HepG2 (cell line): ENCODE data around the gene TH. TPM values are rescaled to one million over a fixed set of nuclear protein-coding genes. Genes with fewer than 3 reads are reported as not detected.

Experiments
- ATAC-seq: fragments of 200-7000 bp; cut with Tn5 transposase; 3 replicates; pipeline ENCODE4 v1.9.1; 2020; ENCODE audit warnings: mild to moderate bottlenecking, moderate library complexity
- BruUV-seq: library from RNA; stranded (reverse); fragments of 400-500 nt; replicated peaks from 2 replicates; lab custom pipeline; 2021; lab: Mats Ljungman, UMichigan
- CTCF ChIA-PET: fragments of 300-600 bp; formaldehyde crosslinking; extraction: SDS; loops from one replicate; lab custom pipeline; 2021; ENCODE audit warnings: low total read pairs, inconsistent platforms, low intra/inter-chr PET ratio; lab: Yijun Ruan, JAX
- POLR2A ChIA-PET: fragments of 350-600 bp; sonication (Branson Sonifier 250); formaldehyde crosslinking; loops from one replicate; lab custom pipeline; 2020; ENCODE audit warnings: antibody characterized with exemption, inconsistent platforms; lab: Yijun Ruan, JAX
- DNase-seq: peaks from one replicate; pipeline ENCODE4 v3.0.0-alpha.2; 2015; ENCODE audit warnings: low spot score
- FAIRE-seq: peaks from 3 replicates; lab custom pipeline; 2011; peaks lifted over from hg19 to GRCh38; lab: Jason Lieb, UNC
- H2AFZ ChIP-seq: one replicate; pipeline ENCODE4 v1.6.1; 2011; ENCODE audit warnings: low read length, inconsistent platforms
- H3K27ac ChIP-seq: fragments of 300-600 bp; 3 replicates; pipeline ENCODE4 v1.8.0; 2011; ENCODE audit warnings: mixed run types, mild to moderate bottlenecking, mixed read lengths, low read length, inconsistent platforms; ENCODE audit not compliant: insufficient read depth; ENCODE audit errors: extremely low read length
- H3K27me3 ChIP-seq, 2 experiments: fragments of 200-600 bp in 1 of 2; 2 replicates in 1 of 2; 3 replicates in 1 of 2; pipeline versions ENCODE4 v1.6.0 to v1.8.0; 2011; ENCODE audit warnings: low read length in 2 of 2, mild to moderate bottlenecking in 2 of 2, moderate library complexity in 2 of 2, inconsistent platforms in 1 of 2; ENCODE audit not compliant: insufficient read depth in 2 of 2, control insufficient read depth in 1 of 2
- H3K36me3 ChIP-seq, 2 experiments: fragments of 200-600 bp in 1 of 2; replicated peaks in 1 of 2; 2 replicates in 1 of 2; 3 replicates in 1 of 2; pipeline versions ENCODE4 v1.5.1 to v1.8.0; 2011; ENCODE audit warnings: low read length in 2 of 2, inconsistent platforms in 1 of 2; ENCODE audit not compliant: insufficient read depth in 2 of 2, control insufficient read depth in 1 of 2
- H3K4me1 ChIP-seq: 2 replicates; pipeline ENCODE4 v1.5.1; 2012; ENCODE audit warnings: low read length, inconsistent platforms; ENCODE audit not compliant: insufficient read depth
- H3K4me2 ChIP-seq: 2 replicates; pipeline ENCODE4 v1.6.0; 2011; ENCODE audit warnings: low read depth, low read length, inconsistent platforms
- H3K4me3 ChIP-seq, 3 experiments: fragments of 200-600 bp in 1 of 3; sonication (generic), shearing (Covaris generic) in 1 of 3; replicated peaks in 1 of 3; 2 replicates each; pipeline ENCODE4 v1.5.1; 2011 to 2016; ENCODE audit warnings: low read length in 3 of 3, inconsistent platforms in 2 of 3, low read depth in 2 of 3, mild to moderate bottlenecking in 2 of 3, control low read depth in 1 of 3, mixed read lengths in 1 of 3; ENCODE audit not compliant: insufficient read depth in 1 of 3
- H3K79me2 ChIP-seq: one replicate; pipeline ENCODE4 v1.6.1; 2011; ENCODE audit warnings: low read length, inconsistent platforms; ENCODE audit not compliant: insufficient read depth
- H3K9ac ChIP-seq: 2 replicates; pipeline ENCODE4 v1.6.0; 2011; ENCODE audit warnings: mild to moderate bottlenecking, low read depth, low read length, inconsistent platforms; ENCODE audit not compliant: insufficient read depth
- H3K9me3 ChIP-seq: 2 replicates; pipeline ENCODE4 v1.5.1; 2012; ENCODE audit warnings: mild to moderate bottlenecking, low read length
- H4K20me1 ChIP-seq: 2 replicates; pipeline ENCODE4 v1.6.0; 2011; ENCODE audit warnings: inconsistent platforms, mild to moderate bottlenecking, low read length, moderate library complexity; ENCODE audit not compliant: insufficient read depth
- BCL6 ChIP-seq: IDR thresholded peaks from 2 replicates; pipeline ENCODE4 v1.6.1; 2016; ENCODE audit warnings: missing genetic modification reagents, missing compliant biosample characterization
- CBX2 ChIP-seq, 2 experiments: fragments of 200-600 bp in 1 of 2; sonication (generic); formaldehyde crosslinking in 1 of 2; IDR thresholded peaks; 2 replicates each; pipeline versions ENCODE4 v1.7.0 to v1.8.1; 2018 to 2022; ENCODE audit warnings: low read depth in 2 of 2, low read length in 1 of 2, mild to moderate bottlenecking in 1 of 2, missing genetic modification reagents in 1 of 2
- EZH2 ChIP-seq: conservative IDR thresholded peaks from 2 replicates; pipeline ENCODE4 v1.6.1; 2012; ENCODE audit warnings: mild to moderate bottlenecking, low read depth, low read length, moderate library complexity
- FOXP1 ChIP-seq, 2 experiments: fragments of 450-650 bp in 1 of 2; IDR thresholded peaks; 2 replicates each; pipeline ENCODE4 v1.6.1; 2017 to 2018; ENCODE audit warnings: antibody characterized with exemption in 1 of 2
- FUBP1 ChIP-seq: sonication (generic); formaldehyde crosslinking; IDR thresholded peaks from 2 replicates; pipeline ENCODE4 v1.5.1; 2020; ENCODE audit warnings: missing genetic modification reagents, mild to moderate bottlenecking, borderline replicate concordance
- NFKB2 ChIP-seq: sonication (generic); formaldehyde crosslinking; IDR thresholded peaks from 2 replicates; pipeline ENCODE4 v1.4.0; 2020; ENCODE audit warnings: missing genetic modification reagents, borderline replicate concordance
- REST ChIP-seq, 2 experiments: IDR thresholded peaks; 2 replicates each; pipeline ENCODE4 v1.6.1; 2011 to 2012; ENCODE audit warnings: low read length in 2 of 2, borderline replicate concordance in 1 of 2, low read depth in 1 of 2, mild to moderate bottlenecking in 1 of 2, moderate library complexity in 1 of 2
- SRY ChIP-seq: sonication (generic); formaldehyde crosslinking; IDR thresholded peaks from 2 replicates; pipeline ENCODE4 v1.8.0; 2022; ENCODE audit warnings: mild to moderate bottlenecking, missing genetic modification reagents
- TFE3 ChIP-seq: IDR thresholded peaks from 2 replicates; pipeline ENCODE4 v1.6.1; 2016
- ZNF430 ChIP-seq: sonication (generic); formaldehyde crosslinking; IDR thresholded peaks from 2 replicates; pipeline ENCODE4 v1.9.0; 2021; ENCODE audit warnings: mild to moderate bottlenecking, missing genetic modification reagents
- ZNF7 ChIP-seq: IDR thresholded peaks from 2 replicates; pipeline ENCODE4 v1.6.1; 2016; ENCODE audit warnings: missing biosample characterization, missing genetic modification reagents
- ZNF878 ChIP-seq: sonication (generic); formaldehyde crosslinking; IDR thresholded peaks from 2 replicates; pipeline ENCODE4 v1.8.1; 2023; ENCODE audit warnings: mild to moderate bottlenecking, missing genetic modification reagents, moderate library complexity
- WGBS: methylation state at CpG from one replicate; pipeline ENCODE4 v1.1.6; 2017; ENCODE audit warnings: low lambda C conversion rate; 5-methylcytosine and 5-hydroxymethylcytosine counted together
- in situ Hi-C: cut with HindIII; loops from 2 replicates; pipeline ENCODE4 v1.10.0; 2017; ENCODE audit warnings: low pct_unique_long_range_greater_than_20kb; ENCODE audit not compliant: extremely low pct_ligation_motif_present
- intact Hi-C: fragments of 100-400 bp; cut with micrococcal nuclease; formaldehyde crosslinking; loops from one replicate; pipeline ENCODE4 v1.10.0; 2022; ENCODE audit not compliant: unreplicated experiment
- polyA plus RNA-seq, 8 experiments: library from polyadenylated mRNA; depleted of rRNA in 3 of 8; stranded (reverse) in 7 of 8; unstranded in 1 of 8; fragments of >200 nt; fragmentation: Illumina TruSeq in 4 of 8; extraction: Trizol in 4 of 8; gene quantifications; 2 replicates each; pipeline versions ENCODE4 v1.2.1 to v1.2.3, GENCODE V29; 2011 to 2016; ENCODE audit warnings: low read depth in 4 of 8, missing spikeins in 1 of 8, mixed read lengths in 1 of 8; ENCODE audit not compliant: insufficient read depth in 1 of 8
- total RNA-seq, 5 experiments: library from RNA; depleted of rRNA; stranded (reverse); fragments of >200 nt; fragmentation: Illumina TruSeq; extraction: Trizol; gene quantifications; 2 replicates each; pipeline ENCODE4 v1.2.3, GENCODE V29; 2016; ENCODE audit warnings: low read depth in 1 of 5

The TH gene
- total and polyA plus RNA-seq, 2 of the 13 experiments (the other 11 are each of a cell fraction or from before 2014, with no cell fraction given) = 0.36 TPM; not detected in 1

- no peak overlapping the region for H2AFZ ChIP-seq
- 35% methylated on average over 12 of the region's 12 CpGs for WGBS
- ChIA-PET CTCF (interaction anchor here (1.0 kb wide), 1 partner anchor 190 kb away, joined by 3 read pairs; no protein-coding TSS in a partner anchor), POLR2A (interaction anchor here (0.9 to 2.1 kb wide), 4 partner anchors 104 to 188 kb away, joined by 3 to 10 read pairs (median 6); no protein-coding TSS in a partner anchor)
- peaks cover 36% of the 10 kb centered on the region for H3K4me1 ChIP-seq
- intact Hi-C loops = no loop called here
- no peak overlapping the region for H3K4me3 ChIP-seq
- H3K27ac ChIP-seq = no peak overlapping the region
- H3K36me3 ChIP-seq = no peaks in the 10 kb centered on the region
- TF ChIP-seq BCL6 (CRISPR knock-in tag) (no peak), FOXP1 (IDR thresholded peaks at IDR 0.05) (no peak), FOXP1 (CRISPR knock-in tag; IDR thresholded peaks at IDR 0.05) (no peak), ZNF430 (no peak), EZH2 (0 out of 2 replicates have a peak, but pooled peaks have one; percentile 43), TFE3 (CRISPR knock-in tag) (no peak), CBX2 (IDR thresholded peaks at IDR 0.05; ENCODE audit: low read depth, low read length) (peak; percentile 86; the same call in 1 of the 2 replicates), CBX2 (CRISPR knock-in tag; IDR thresholded peaks at IDR 0.05; ENCODE audit: low read depth) (no peak), ZNF878 (CRISPR knock-in tag) (no peak), FUBP1 (CRISPR knock-in tag) (no peak), REST (IDR thresholded peaks at IDR 0.05; ENCODE audit: borderline replicate concordance in 1 of 2, low read depth in 1 of 2, low read length in 2 of 2) (no peak), ZNF7 (CRISPR knock-in tag) (no peak), SRY (CRISPR knock-in tag) (no peak), NFKB2 (CRISPR knock-in tag) (no peak)
- no peaks in the 10 kb centered on the region for H4K20me1 ChIP-seq
- no peak for DNase-seq
- no peak for ATAC-seq
- H3K79me2 ChIP-seq = peaks cover under 1% of the 10 kb centered on the region
- H3K9me3 ChIP-seq = no peaks in the 10 kb centered on the region
- H3K9ac ChIP-seq = no peak overlapping the region
- peak overlapping the region; percentile 61 for H3K4me2 ChIP-seq
- H3K27me3 ChIP-seq = peaks cover 8 to 65% of the 10 kb centered on the region in 2 experiments
- no peak for FAIRE-seq
- in situ Hi-C loops = no loop called here
- no TSS peak for BruUV-seq
Measured at GRCh38 chr11:2143477-2143798, 28.2 kb downstream of the TH start.
